Stimulated activated CD8-positive, alpha-beta memory T cell treated with anti-CD3 and anti-CD28 coated beads, Interleukin-12 subunit alpha, Interleukin-12 subunit beta, amount 100 ng/mL, for 24 hours (primary cell): ENCODE results near the gene PELI3.
A peak's percentile ranks its signal among the peaks of the same experiment; 100 is the strongest.

Source experiments
- DNase-seq: peaks from one replicate; pipeline ENCODE4 v3.0.0-alpha.2; 2020; ENCODE audit errors: extremely low read depth

The PELI3 gene

GRCh38 chr11:66473608-66474515 lies 7.2 kb downstream of the PELI3 start:
- DNase-seq = no peak

- no peak for DNase-seq
These were observed 8.9 kb downstream of the PELI3 start for GRCh38 chr11:66475349-66476172.

GRCh38 chr11:66476173-66476840 lies 9.6 kb downstream of the PELI3 start:
- DNase-seq = no peak

- no peak for DNase-seq
These were observed 10.1 kb downstream of the PELI3 start for GRCh38 chr11:66476841-66477251.

- DNase-seq = no peak
These were observed 10.8 kb downstream of the PELI3 start for GRCh38 chr11:66477263-66478201.

- DNase-seq = no peak
These were observed 12.2 kb downstream of the PELI3 start for GRCh38 chr11:66478729-66479393.

- no peak for DNase-seq
These were observed 12.8 kb downstream of the PELI3 start for GRCh38 chr11:66479394-66480116.

- DNase-seq = peak; percentile 93
These were observed 13.6 kb downstream of the PELI3 start, which contains the start of gene DPP3 for GRCh38 chr11:66480117-66480938. Gene DPP3, plus strand, starts transcription at chr11:66480434. Its CDS starts 1,767 bp downstream, at chr11:66482201.

- DNase-seq = no peak
These were observed 18.2 kb downstream of the PELI3 start for GRCh38 chr11:66484806-66485380.

GRCh38 chr11:66488957-66489356 lies 22.3 kb downstream of the PELI3 start:
- DNase-seq = no peak

GRCh38 chr11:66489636-66490035 lies 22.9 kb downstream of the PELI3 start:
- DNase-seq = no peak

GRCh38 chr11:66491315-66491935 lies 24.7 kb downstream of the PELI3 start:
- no peak for DNase-seq

GRCh38 chr11:66492161-66492865 lies 25.6 kb downstream of the PELI3 start:
- DNase-seq = no peak

- no peak for DNase-seq
These were observed 26.4 kb downstream of the PELI3 start for GRCh38 chr11:66493130-66493529.

- no peak for DNase-seq
These were observed 27.8 kb downstream of the PELI3 start for GRCh38 chr11:66494458-66494857.

- DNase-seq = no peak
These were observed 28.2 kb downstream of the PELI3 start for GRCh38 chr11:66494935-66495334.

- DNase-seq = no peak
These were observed 28.7 kb downstream of the PELI3 start for GRCh38 chr11:66495401-66495854.
